Measurements from ENCODE around the gene PNKD.

Gene PNKD

GRCh38 chr2:218280260-218280870 is 10.0 kb downstream of the PNKD start:
- TF ChIP-seq, protein P1, sequence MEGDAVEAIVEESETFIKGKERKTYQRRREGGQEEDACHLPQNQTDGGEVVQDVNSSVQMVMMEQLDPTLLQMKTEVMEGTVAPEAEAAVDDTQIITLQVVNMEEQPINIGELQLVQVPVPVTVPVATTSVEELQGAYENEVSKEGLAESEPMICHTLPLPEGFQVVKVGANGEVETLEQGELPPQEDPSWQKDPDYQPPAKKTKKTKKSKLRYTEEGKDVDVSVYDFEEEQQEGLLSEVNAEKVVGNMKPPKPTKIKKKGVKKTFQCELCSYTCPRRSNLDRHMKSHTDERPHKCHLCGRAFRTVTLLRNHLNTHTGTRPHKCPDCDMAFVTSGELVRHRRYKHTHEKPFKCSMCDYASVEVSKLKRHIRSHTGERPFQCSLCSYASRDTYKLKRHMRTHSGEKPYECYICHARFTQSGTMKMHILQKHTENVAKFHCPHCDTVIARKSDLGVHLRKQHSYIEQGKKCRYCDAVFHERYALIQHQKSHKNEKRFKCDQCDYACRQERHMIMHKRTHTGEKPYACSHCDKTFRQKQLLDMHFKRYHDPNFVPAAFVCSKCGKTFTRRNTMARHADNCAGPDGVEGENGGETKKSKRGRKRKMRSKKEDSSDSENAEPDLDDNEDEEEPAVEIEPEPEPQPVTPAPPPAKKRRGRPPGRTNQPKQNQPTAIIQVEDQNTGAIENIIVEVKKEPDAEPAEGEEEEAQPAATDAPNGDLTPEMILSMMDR (IDR thresholded peaks at IDR 0.05; ENCODE audit: extremely low read depth, missing control alignments): no peak
- DNase-seq (ENCODE audit: low spot score): no peak

DNA sequence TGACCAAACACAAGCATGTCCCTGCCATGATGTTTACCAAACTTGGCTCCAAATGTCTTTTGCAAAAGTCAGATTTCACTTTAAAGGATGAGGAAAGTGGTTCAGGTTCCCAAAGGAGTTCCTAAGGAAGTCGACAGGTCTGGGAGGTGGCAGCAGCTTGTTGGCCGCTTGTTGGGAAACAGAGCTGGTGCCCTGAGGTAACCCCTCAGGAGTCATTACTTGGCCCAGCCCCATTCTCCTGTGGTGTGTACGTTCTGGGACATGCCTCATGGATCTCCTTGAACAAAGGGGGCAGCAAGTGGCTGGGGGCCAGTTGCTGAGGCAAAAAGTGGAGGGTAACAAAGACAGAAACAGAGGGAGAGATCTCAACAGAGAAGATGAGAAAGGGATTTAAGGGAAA is 11.1 kb downstream of the PNKD start:
- DNase-seq (ENCODE audit: low spot score): no peak
- TF ChIP-seq, protein P1 (IDR thresholded peaks at IDR 0.05; ENCODE audit: extremely low read depth, missing control alignments): no peak

DNA sequence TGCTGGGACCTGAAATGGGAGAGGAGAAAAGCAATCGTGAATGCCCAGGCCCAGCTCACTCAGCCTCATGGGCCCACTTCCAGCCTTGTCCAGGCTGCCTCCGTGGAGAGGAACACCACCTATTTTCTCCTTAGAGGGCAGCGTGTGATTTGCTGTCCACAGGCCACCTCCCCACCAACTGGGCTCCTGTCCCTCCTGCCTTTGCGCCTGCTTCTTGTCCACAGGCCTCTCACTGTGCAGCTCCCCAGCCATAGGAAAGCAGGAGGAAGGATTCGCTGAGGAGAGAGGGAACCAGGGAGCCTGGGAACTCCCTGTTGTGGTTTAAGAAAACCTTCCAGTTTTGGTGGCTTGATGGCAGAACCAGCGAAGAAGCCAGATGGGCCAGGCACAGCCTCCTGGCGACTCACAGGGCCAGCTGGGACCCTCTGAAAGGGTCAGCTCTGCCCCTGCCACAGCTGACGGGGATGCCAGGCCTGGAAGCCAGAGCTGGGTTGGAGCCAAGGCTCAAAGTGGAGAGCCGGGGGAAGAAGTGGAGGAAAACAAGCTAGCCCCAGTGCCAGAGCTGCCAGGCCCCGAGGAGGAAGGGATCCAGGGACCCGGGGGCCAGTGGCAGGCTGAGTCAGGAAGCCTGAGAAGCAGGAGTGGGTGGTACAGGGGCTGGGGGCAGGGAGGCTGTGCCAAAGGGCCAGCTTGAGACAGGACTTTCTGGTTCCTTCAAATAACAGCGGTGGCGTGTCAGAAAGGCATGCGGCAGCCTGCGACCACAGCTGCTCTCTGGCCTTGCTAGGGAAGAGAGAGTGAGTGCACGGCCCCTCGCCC is 12.1 kb downstream of the PNKD start:
- TF ChIP-seq, protein P1 (IDR thresholded peaks at IDR 0.05; ENCODE audit: extremely low read depth, missing control alignments): no peak
- no peak for DNase-seq (ENCODE audit: low spot score)

DNA sequence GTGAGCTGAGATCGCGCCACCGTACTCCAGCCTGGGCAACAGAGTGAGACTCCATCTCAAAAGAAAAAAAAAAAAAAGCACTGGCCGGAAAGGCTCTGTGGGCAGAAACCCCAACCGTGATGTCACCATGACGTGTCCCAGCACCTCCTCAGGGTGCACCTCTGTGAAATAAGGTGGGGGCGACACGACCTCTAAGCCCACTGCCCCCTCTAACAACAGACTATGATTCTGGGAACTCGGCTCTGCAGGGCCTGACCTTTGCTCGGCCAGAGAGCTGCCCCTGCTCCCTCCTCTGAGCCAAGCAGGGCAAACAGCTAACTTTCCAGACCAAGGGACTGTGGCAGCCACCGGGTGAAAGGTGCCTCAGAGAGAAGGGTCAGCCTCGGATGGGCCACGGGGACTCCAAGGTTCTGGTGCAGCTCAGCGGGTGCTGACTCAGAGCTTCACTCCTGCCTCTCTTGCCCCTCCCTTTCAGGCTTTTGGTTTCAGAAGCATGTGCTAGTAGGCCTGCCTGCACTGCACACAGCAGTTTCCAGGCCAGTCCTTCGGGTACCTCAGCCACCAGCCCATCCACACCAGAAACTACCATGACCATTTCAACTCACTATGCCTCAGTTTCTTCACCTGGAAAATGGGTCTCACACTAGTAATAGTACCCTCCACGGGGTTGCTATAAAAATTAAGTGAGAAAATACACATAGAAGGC is 13.9 kb downstream of the PNKD start:
- TF ChIP-seq, protein P1 (IDR thresholded peaks at IDR 0.05; ENCODE audit: extremely low read depth, missing control alignments): no peak
- DNase-seq (ENCODE audit: low spot score): peak; percentile 64

DNA sequence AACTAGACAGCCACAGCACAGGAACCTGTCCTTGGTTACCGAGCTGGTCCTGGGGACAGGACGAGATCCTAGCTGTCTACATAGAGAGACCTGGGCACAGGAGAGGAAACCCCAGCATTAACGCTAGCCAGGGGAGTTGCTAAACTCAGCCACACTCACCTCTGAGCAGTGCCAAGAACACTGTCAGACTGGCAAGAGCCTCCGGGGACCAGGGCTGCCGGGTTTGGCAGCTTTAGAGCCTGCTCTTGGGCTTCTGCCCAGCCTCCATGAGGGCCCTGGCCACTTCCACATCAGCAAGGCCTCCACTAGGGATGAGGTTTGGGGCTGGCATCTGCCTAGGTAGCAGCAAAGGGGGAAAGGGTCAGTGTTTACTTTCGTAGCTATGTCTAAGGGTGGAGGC is 15.3 kb downstream of the PNKD start:
- TF ChIP-seq, protein P1 (IDR thresholded peaks at IDR 0.05; ENCODE audit: extremely low read depth, missing control alignments): no peak
- no peak for DNase-seq (ENCODE audit: low spot score)

GRCh38 chr2:218286570-218287459 is 16.5 kb downstream of the PNKD start:
- TF ChIP-seq, protein P1 (IDR thresholded peaks at IDR 0.05; ENCODE audit: extremely low read depth, missing control alignments): no peak
- DNase-seq (ENCODE audit: low spot score): peak; percentile 89
